DND-41 (cell line): ENCODE measurements around the gene MPO.

Source experiments
- EZH2 ChIP-seq: IDR thresholded peaks from 3 replicates; pipeline ENCODE4 v1.6.1; 2012; ENCODE audit warnings: borderline replicate concordance, low read depth, mild to moderate bottlenecking, moderate library complexity, low read length, inconsistent platforms; ENCODE audit not compliant: severe bottlenecking
- TF ChIP-seq, protein P1 (sequence below): IDR thresholded peaks from 2 replicates; pipeline ENCODE4 v1.5.1; 2012; ENCODE audit warnings: borderline replicate concordance, low read length, moderate library complexity, mild to moderate bottlenecking; ENCODE audit not compliant: poor library complexity, severe bottlenecking; ENCODE audit errors: extremely low read depth

DNA sequence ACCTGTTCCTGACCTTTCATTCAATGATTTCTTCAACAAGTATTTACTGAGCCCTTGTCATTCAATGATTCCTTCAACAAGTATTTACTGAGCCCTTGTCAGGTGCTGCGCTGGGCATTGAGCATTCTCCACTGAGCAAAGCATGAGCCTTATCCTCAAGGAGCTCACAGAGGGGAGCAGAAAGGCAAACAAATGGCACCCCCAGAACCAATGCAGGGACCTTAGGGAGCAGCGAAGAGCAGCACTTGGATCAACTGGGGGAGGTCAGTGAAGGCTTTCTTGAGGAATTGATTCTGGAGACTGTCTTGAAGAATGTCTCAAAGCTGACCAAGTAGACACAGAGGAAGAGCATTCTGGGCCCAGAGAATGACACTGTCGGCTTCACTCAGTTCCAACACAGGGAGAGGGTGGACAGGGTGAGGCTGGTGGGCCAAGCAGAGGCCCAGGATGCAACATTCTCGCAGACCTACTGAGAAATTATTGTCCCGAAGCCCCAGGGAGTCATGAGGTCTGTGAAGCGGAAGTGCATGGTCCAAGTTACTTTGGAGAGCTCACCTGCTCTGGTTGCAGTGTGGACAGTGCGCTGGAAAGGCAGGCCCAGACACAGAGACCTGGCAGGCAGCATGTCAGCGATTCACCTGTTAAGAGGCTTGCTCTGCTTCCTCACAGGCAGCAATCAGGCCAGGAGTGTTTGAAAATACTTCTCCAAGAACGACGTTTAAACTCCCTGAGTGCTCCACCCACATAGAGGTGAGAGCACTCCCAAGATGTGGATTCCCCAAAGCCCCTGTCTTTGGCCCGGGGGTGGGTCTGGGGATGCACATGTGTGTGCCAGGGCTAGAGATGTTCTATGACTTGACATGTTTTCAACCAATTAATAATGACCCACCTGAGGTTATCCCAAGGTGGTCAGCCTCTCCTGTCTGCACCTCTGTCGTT lies 3.2 kb upstream of the MPO start:
- TF ChIP-seq, protein P1, sequence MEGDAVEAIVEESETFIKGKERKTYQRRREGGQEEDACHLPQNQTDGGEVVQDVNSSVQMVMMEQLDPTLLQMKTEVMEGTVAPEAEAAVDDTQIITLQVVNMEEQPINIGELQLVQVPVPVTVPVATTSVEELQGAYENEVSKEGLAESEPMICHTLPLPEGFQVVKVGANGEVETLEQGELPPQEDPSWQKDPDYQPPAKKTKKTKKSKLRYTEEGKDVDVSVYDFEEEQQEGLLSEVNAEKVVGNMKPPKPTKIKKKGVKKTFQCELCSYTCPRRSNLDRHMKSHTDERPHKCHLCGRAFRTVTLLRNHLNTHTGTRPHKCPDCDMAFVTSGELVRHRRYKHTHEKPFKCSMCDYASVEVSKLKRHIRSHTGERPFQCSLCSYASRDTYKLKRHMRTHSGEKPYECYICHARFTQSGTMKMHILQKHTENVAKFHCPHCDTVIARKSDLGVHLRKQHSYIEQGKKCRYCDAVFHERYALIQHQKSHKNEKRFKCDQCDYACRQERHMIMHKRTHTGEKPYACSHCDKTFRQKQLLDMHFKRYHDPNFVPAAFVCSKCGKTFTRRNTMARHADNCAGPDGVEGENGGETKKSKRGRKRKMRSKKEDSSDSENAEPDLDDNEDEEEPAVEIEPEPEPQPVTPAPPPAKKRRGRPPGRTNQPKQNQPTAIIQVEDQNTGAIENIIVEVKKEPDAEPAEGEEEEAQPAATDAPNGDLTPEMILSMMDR: no peak
- no peak for TF ChIP-seq EZH2
